ENCODE data around the gene RAB28.

DNA sequence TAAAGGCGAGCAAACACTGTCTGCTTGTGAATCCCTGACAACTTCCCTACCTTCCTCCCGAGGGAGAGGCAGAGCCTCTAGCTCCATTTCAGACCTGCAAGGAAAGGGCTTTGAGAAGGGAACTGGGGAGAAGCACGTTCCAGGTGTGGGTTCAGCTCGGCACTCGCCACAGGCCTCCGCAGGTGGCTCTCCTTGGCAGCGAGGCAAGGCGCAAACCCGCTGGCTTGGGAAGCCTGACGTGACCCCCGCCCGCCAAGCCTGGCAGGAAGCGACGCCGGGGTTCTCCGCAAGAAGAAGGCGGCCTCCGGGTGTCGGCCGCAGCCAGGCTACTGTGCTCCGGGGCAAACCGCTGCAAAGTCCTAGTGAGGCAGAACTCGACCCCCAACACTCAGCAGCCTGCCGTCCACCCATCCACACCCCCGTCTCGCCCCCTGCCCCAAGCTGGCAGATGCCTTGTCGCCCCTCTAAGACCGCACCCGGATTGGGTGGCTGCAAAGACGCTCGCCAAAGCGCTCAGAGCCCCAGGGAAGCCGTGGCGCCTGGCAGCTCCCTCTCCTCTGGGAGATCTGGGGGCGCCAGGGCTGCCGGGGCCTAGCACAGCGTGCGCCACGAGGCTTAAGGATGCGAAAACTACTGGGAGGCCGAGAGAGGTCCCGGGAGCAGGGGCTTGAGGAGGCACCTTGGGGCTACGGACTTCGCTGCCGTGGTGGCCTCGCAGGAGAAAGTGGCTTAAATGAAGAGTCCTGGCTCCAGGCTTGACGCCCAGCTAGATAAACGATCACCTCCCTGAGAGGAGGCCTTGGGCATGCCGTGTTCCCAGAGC is 38.4 kb upstream of the RAB28 start:
- TF ChIP-seq MYC (IDR thresholded peaks at IDR 0.05; ENCODE audit: low read depth, low read length) = no peak
- TF ChIP-seq, protein P1, sequence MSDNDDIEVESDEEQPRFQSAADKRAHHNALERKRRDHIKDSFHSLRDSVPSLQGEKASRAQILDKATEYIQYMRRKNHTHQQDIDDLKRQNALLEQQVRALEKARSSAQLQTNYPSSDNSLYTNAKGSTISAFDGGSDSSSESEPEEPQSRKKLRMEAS (IDR thresholded peaks at IDR 0.05; ENCODE audit: low read depth, low read length) = no peak
- TF ChIP-seq CTCF (IDR thresholded peaks at IDR 0.05; ENCODE audit: low read depth, low read length) = no peak
- no peak for TF ChIP-seq POLR2A (IDR thresholded peaks at IDR 0.05; ENCODE audit: extremely low read depth, insufficient read length)
